DND-41 (cell line): ENCODE measurements around the gene PSMD8.

Experiments used
- ATAC-seq: fragments of 200-7000 bp; cut with Tn5 transposase; 3 replicates; pipeline ENCODE4 v1.9.1; 2021; ENCODE audit warnings: low read depth; ENCODE audit not compliant: insufficient read depth
- DNase-seq: peaks from one replicate; pipeline ENCODE4 v3.0.0-alpha.2; 2020
- H2AFZ ChIP-seq: 2 replicates; pipeline ENCODE4 v1.6.0; 2012; ENCODE audit warnings: low read depth, low read length
- H3K27ac ChIP-seq: 2 replicates; pipeline ENCODE4 v1.5.1; 2012; ENCODE audit warnings: low read length, inconsistent platforms
- H3K27me3 ChIP-seq: fragments of 200-600 bp; sonication (generic); 2 replicates; pipeline ENCODE4 v1.6.0; 2012; ENCODE audit warnings: low read length, mild to moderate bottlenecking, inconsistent platforms; ENCODE audit not compliant: insufficient read depth, poor library complexity
- H3K36me3 ChIP-seq: 2 replicates; pipeline ENCODE4 v1.5.1; 2012; ENCODE audit warnings: low read length, inconsistent platforms; ENCODE audit not compliant: insufficient read depth
- H3K4me1 ChIP-seq: 2 replicates; pipeline ENCODE4 v1.5.1; 2012; ENCODE audit warnings: mild to moderate bottlenecking, low read length; ENCODE audit not compliant: insufficient read depth
- H3K4me2 ChIP-seq: 2 replicates; pipeline ENCODE4 v1.6.0; 2012; ENCODE audit warnings: mild to moderate bottlenecking, moderate library complexity, low read length, inconsistent platforms; ENCODE audit not compliant: insufficient read depth
- H3K4me3 ChIP-seq, 2 experiments: fragments of 200-600 bp in 1 of 2; shearing (Covaris generic) in 1 of 2; 2 replicates each; pipeline ENCODE4 v1.5.1; 2012 to 2016; ENCODE audit warnings: inconsistent platforms in 2 of 2, low read length in 2 of 2, mild to moderate bottlenecking in 2 of 2, low read depth in 1 of 2, moderate library complexity in 1 of 2
- H3K79me2 ChIP-seq: 2 replicates; pipeline ENCODE4 v1.6.0; 2012; ENCODE audit warnings: low read length, inconsistent platforms; ENCODE audit not compliant: insufficient read depth
- H3K9ac ChIP-seq: 2 replicates; pipeline ENCODE4 v1.6.0; 2012; ENCODE audit warnings: low read depth, mild to moderate bottlenecking, inconsistent platforms, low read length, moderate library complexity
- H3K9me3 ChIP-seq: 2 replicates; pipeline ENCODE4 v1.5.1; 2012; ENCODE audit warnings: low read length, moderate library complexity, mild to moderate bottlenecking, inconsistent platforms; ENCODE audit not compliant: insufficient read depth, severe bottlenecking
- H4K20me1 ChIP-seq: 2 replicates; pipeline ENCODE4 v1.6.0; 2012; ENCODE audit warnings: low read length; ENCODE audit not compliant: insufficient read depth
- EZH2 ChIP-seq: IDR thresholded peaks from 3 replicates; pipeline ENCODE4 v1.6.1; 2012; ENCODE audit warnings: borderline replicate concordance, low read depth, mild to moderate bottlenecking, moderate library complexity, low read length, inconsistent platforms; ENCODE audit not compliant: severe bottlenecking
- TF ChIP-seq, protein P1 (sequence below): IDR thresholded peaks from 2 replicates; pipeline ENCODE4 v1.5.1; 2012; ENCODE audit warnings: borderline replicate concordance, low read length, moderate library complexity, mild to moderate bottlenecking; ENCODE audit not compliant: poor library complexity, severe bottlenecking; ENCODE audit errors: extremely low read depth

PSMD8 gene

DNA sequence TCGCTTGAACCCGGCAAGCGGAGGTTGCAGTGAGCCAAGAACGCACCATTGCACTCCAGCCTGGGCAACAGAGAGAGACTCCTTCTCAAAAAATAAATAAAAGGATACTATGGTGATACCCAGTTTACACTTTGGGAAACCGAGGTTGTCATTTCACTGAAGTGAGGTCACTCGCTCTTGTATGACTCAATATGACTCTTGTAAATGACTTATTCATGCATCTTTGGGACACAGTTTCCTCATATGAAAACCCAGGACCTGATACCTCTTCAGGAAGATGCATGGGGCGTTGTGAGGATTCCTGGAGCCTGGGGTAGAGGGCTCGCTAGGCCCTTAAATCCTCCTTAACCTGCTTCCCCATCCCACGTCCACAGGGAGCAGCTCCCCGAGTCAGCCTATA is 4.5 kb downstream of the PSMD8 start:
- no peak for DNase-seq
- peaks cover 44% of the 10 kb centered on the region for H4K20me1 ChIP-seq

DNA sequence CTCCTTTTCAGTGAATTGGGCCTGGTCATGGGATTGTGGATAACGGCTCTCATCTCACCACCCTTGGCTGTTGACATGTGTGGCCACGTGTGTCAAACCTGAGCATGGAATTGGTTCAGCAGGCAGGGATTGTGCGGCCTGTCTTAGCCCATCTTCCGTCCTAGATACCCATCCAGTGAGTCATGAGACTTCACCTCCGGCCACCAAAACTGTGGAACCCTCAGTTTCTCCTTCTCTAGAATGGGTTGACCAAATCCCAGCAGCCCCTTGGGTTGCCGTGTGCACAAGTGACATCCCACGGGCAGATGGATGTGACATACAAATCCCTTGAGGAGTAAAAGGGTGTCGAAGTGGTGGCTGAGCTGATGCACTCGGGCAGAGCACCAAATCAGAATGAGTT is 6.8 kb downstream of the PSMD8 start:
- peaks cover 36% of the 10 kb centered on the region for H3K4me1 ChIP-seq
- DNase-seq (no peak), ATAC-seq (no peak)
- no peak overlapping the region for H3K4me3 ChIP-seq
- H3K27me3 ChIP-seq = no peaks in the 10 kb centered on the region
- H3K4me2 ChIP-seq = no peak overlapping the region
- TF ChIP-seq EZH2 = no peak
- TF ChIP-seq, protein P1, sequence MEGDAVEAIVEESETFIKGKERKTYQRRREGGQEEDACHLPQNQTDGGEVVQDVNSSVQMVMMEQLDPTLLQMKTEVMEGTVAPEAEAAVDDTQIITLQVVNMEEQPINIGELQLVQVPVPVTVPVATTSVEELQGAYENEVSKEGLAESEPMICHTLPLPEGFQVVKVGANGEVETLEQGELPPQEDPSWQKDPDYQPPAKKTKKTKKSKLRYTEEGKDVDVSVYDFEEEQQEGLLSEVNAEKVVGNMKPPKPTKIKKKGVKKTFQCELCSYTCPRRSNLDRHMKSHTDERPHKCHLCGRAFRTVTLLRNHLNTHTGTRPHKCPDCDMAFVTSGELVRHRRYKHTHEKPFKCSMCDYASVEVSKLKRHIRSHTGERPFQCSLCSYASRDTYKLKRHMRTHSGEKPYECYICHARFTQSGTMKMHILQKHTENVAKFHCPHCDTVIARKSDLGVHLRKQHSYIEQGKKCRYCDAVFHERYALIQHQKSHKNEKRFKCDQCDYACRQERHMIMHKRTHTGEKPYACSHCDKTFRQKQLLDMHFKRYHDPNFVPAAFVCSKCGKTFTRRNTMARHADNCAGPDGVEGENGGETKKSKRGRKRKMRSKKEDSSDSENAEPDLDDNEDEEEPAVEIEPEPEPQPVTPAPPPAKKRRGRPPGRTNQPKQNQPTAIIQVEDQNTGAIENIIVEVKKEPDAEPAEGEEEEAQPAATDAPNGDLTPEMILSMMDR = no peak
- no peak overlapping the region for H2AFZ ChIP-seq
- H3K9ac ChIP-seq = no peak overlapping the region
- peaks cover 84% of the 10 kb centered on the region for H3K36me3 ChIP-seq
- no peaks in the 10 kb centered on the region for H3K9me3 ChIP-seq
- H3K27ac ChIP-seq = no peak overlapping the region
- peaks cover 33% of the 10 kb centered on the region for H3K79me2 ChIP-seq
- peaks cover 45% of the 10 kb centered on the region for H4K20me1 ChIP-seq

More for the DNA sequence above, 4.5 kb downstream of the PSMD8 start:
- H3K9ac ChIP-seq = no peak overlapping the region
- H3K4me1 ChIP-seq = peaks cover 27% of the 10 kb centered on the region
- H2AFZ ChIP-seq = no peak overlapping the region
- H3K9me3 ChIP-seq = no peaks in the 10 kb centered on the region
- no peak for TF ChIP-seq EZH2
- TF ChIP-seq, protein P1 = no peak
- H3K4me2 ChIP-seq = no peak overlapping the region
- H3K27me3 ChIP-seq = no peaks in the 10 kb centered on the region
- H3K27ac ChIP-seq = no peak overlapping the region
- H3K79me2 ChIP-seq = peaks cover 48% of the 10 kb centered on the region
- no peak for ATAC-seq
- peaks cover 77% of the 10 kb centered on the region for H3K36me3 ChIP-seq
- H3K4me3 ChIP-seq = no peak overlapping the region

DNA sequence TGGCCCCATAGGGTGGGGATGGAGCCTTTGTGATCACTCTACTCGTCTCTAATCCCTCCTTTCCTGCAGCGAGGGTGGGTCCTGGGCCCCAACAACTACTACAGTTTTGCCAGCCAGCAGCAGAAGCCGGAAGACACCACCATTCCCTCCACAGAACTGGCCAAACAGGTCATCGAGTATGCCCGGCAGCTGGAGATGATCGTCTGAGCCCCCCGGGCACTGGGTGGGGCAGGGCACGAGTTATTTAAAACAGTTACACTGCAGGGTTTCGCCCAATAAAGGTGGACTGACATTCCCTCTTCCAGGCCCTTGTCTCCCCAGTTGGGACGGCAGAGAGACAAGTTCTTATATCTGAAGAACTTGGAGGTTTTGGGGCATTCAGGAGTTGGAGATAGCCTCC is 8.8 kb downstream of the PSMD8 start:
- no peaks in the 10 kb centered on the region for H3K27me3 ChIP-seq
- H3K9me3 ChIP-seq = no peaks in the 10 kb centered on the region
- peaks cover 46% of the 10 kb centered on the region for H4K20me1 ChIP-seq
- peaks cover 13% of the 10 kb centered on the region for H3K79me2 ChIP-seq
- ATAC-seq (no peak), DNase-seq (no peak)
- H3K4me1 ChIP-seq = peaks cover 47% of the 10 kb centered on the region
- no peak overlapping the region for H3K4me2 ChIP-seq
- no peak overlapping the region for H3K9ac ChIP-seq
- peaks cover 65% of the 10 kb centered on the region for H3K36me3 ChIP-seq
- H3K27ac ChIP-seq = no peak overlapping the region
- H3K4me3 ChIP-seq = no peak overlapping the region
- H2AFZ ChIP-seq = no peak overlapping the region
- TF ChIP-seq, protein P1 = no peak
- no peak for TF ChIP-seq EZH2

DNA sequence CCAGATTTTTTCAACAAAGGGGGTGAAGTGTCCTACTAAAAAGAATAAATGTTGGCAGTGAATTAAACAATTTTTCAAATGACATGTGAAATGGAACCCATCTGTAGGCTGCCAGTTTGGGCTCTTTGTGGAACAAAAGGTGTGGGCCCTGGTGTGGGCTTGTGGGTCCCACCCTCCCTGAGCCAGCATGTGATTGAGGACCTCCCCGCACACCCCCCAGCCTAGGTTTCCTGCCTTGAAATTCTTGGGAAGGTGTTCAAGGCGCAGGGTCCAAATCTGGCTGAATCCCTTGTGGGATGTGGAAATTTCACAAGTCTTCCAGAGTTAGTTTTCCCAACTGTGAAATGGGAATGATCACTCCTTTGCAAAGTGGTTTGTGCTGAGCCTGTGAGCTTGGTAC is 9.4 kb downstream of the PSMD8 start:
- no peak for DNase-seq
- Histone ChIP-seq H3K9me3 (no peaks in the 10 kb centered on the region), H3K4me1 (peaks cover 51% of the 10 kb centered on the region), H3K4me2 (no peak overlapping the region), H4K20me1 (peaks cover 47% of the 10 kb centered on the region), H3K27ac (no peak overlapping the region), H3K9ac (no peak overlapping the region), H3K36me3 (peaks cover 62% of the 10 kb centered on the region), H3K79me2 (peaks cover 10% of the 10 kb centered on the region; the same call in 1 of the 2 replicates), H3K4me3 (no peak overlapping the region), H3K27me3 (no peaks in the 10 kb centered on the region), H2AFZ (no peak overlapping the region)
- ATAC-seq = no peak
- no peak for TF ChIP-seq EZH2
- TF ChIP-seq, protein P1 = no peak
